Measurements from ENCODE around the gene OR2AJ1.
"Not testable (repeated sequence)": the region's sequence is repeated elsewhere in the genome, so short reads cannot be mapped to it uniquely, and the experiment has no call there.

Gene OR2AJ1

DNA sequence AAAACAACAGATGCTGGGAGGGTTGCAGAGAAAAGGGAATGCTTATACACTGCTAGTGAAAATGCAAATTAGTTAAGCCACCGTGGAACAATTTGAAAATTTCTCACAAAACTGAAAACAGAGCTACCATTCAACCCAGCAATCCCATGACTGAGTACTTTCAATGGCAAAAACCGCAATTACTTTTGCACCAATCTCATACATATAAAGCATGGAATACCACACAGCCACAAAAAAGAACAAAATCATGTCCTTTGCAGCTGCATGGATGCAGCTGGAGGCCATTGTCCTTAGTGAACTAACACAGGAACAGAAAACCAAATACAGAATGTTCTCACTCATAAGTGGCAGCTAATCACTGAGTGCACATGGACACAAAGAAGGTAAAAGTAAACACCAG lies 10.9 kb upstream of the OR2AJ1 start:
- H3K4me1 ChIP-seq (ENCODE audit: control insufficient read depth in 2 of 2, insufficient read depth in 2 of 2, low read length in 2 of 2): no peaks in the 10 kb centered on the region

GRCh38 chr1:247914941-247915662 lies 9.6 kb upstream of the OR2AJ1 start:
- Histone ChIP-seq H3K9ac (ENCODE audit: low read depth in 1 of 2, low read length in 2 of 2) (no peak overlapping the region), H3K36me3 (ENCODE audit: control insufficient read depth in 2 of 2, insufficient read depth in 2 of 2, low read length in 2 of 2) (no peaks in the 10 kb centered on the region), H3K9me3 (ENCODE audit: control insufficient read depth in 2 of 2, low read length in 2 of 2) (peaks cover 0 to 2% of the 10 kb centered on the region in 2 donors), H3K4me1 (ENCODE audit: control insufficient read depth in 2 of 2, insufficient read depth in 2 of 2, low read length in 2 of 2) (no peaks in the 10 kb centered on the region), H3K27ac (ENCODE audit: low read depth in 2 of 2, low read length in 2 of 2) (no peak overlapping the region), H3K27me3 (ENCODE audit: control insufficient read depth in 2 of 2, insufficient read depth in 2 of 2, low read length in 2 of 2) (no peaks in the 10 kb centered on the region), H3K4me3 (ENCODE audit: low read length in 2 of 2) (no peak overlapping the region)

More for the DNA sequence above, 10.9 kb upstream of the OR2AJ1 start:
- Histone ChIP-seq H3K9me3 (ENCODE audit: control insufficient read depth in 2 of 2, low read length in 2 of 2) (peaks cover 0 to 2% of the 10 kb centered on the region in 2 donors), H3K9ac (ENCODE audit: low read depth in 1 of 2, low read length in 2 of 2) (no peak overlapping the region), H3K4me3 (ENCODE audit: low read length in 2 of 2) (no peak overlapping the region), H3K36me3 (ENCODE audit: control insufficient read depth in 2 of 2, insufficient read depth in 2 of 2, low read length in 2 of 2) (no peaks in the 10 kb centered on the region), H3K27me3 (ENCODE audit: control insufficient read depth in 2 of 2, insufficient read depth in 2 of 2, low read length in 2 of 2) (no peaks in the 10 kb centered on the region), H3K27ac (ENCODE audit: low read depth in 2 of 2, low read length in 2 of 2) (no peak overlapping the region)

DNA sequence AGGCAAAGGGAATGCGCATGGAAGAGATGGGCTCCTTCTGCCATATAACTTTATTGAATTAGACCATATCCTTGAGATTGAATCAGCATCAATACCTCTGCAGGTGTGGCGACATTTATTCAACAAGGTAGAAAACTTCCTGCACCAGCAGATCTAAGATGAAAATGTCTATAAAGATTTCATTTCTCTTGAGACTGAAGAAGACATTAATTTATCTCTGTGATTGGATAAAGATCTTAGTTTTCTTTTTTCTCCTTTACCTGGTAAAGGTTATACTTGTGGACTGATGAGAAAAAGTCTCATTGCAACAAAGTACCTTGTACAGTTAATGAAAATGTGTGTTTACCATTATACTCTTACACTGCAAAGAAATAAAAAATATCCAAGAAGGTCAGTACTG lies 4.7 kb upstream of the OR2AJ1 start, which contains the start of gene OR2T8:
Gene OR2T8 (plus strand): TSS at position 301 of the 400 bp plus-strand sequence. CDS start 766 bp downstream, outside the sequence.
- no peaks in the 10 kb centered on the region for H3K27me3 ChIP-seq (ENCODE audit: control insufficient read depth in 2 of 2, insufficient read depth in 2 of 2, low read length in 2 of 2)
- H3K9me3 ChIP-seq (ENCODE audit: control insufficient read depth in 2 of 2, low read length in 2 of 2): no peaks in the 10 kb centered on the region
- H3K4me3 ChIP-seq (ENCODE audit: low read length in 2 of 2): no peak within 1 kb of the TSS
- H3K36me3 ChIP-seq (ENCODE audit: control insufficient read depth in 2 of 2, insufficient read depth in 2 of 2, low read length in 2 of 2): no peaks in the 10 kb centered on the region
- H3K4me1 ChIP-seq (ENCODE audit: control insufficient read depth in 2 of 2, insufficient read depth in 2 of 2, low read length in 2 of 2): no peaks in the 10 kb centered on the region
- H3K9ac ChIP-seq (ENCODE audit: low read depth in 1 of 2, low read length in 2 of 2): no peak within 1 kb of the TSS
- no peak within 1 kb of the TSS for H3K27ac ChIP-seq (ENCODE audit: low read depth in 2 of 2, low read length in 2 of 2)

- no peak overlapping the region for H3K27ac ChIP-seq (ENCODE audit: low read depth in 2 of 2, low read length in 2 of 2)
- H3K9me3 ChIP-seq (ENCODE audit: control insufficient read depth in 2 of 2, low read length in 2 of 2): no peaks in the 10 kb centered on the region
- no peaks in the 10 kb centered on the region for H3K36me3 ChIP-seq (ENCODE audit: control insufficient read depth in 2 of 2, insufficient read depth in 2 of 2, low read length in 2 of 2)
- no peak overlapping the region for H3K4me3 ChIP-seq (ENCODE audit: low read length in 2 of 2)
- no peaks in the 10 kb centered on the region for H3K27me3 ChIP-seq (ENCODE audit: control insufficient read depth in 2 of 2, insufficient read depth in 2 of 2, low read length in 2 of 2)
- H3K9ac ChIP-seq (ENCODE audit: low read depth in 1 of 2, low read length in 2 of 2): no peak overlapping the region
- H3K4me1 ChIP-seq (ENCODE audit: control insufficient read depth in 2 of 2, insufficient read depth in 2 of 2, low read length in 2 of 2): no peaks in the 10 kb centered on the region
Measured at GRCh38 chr1:247923941-247924340, 748 bp upstream of the OR2AJ1 start.

DNA sequence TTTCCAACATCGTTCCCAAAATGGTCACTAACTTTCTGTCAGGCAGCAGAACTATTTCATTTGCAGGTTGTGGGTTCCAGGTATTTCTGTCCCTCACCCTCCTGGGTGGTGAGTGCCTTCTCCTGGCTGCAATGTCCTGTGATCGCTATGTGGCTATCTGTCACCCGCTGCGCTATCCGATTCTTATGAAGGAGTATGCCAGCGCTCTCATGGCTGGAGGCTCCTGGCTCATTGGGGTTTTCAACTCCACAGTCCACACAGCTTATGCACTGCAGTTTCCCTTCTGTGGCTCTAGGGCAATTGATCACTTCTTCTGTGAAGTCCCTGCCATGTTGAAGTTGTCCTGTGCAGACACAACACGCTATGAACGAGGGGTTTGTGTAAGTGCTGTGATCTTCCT lies 9.3 kb downstream of the OR2AJ1 start:
- Histone ChIP-seq H3K27ac (ENCODE audit: low read depth in 2 of 2, low read length in 2 of 2) (no peak overlapping the region), H3K4me1 (ENCODE audit: control insufficient read depth in 2 of 2, insufficient read depth in 2 of 2, low read length in 2 of 2) (no peaks in the 10 kb centered on the region), H3K27me3 (ENCODE audit: control insufficient read depth in 2 of 2, insufficient read depth in 2 of 2, low read length in 2 of 2) (no peaks in the 10 kb centered on the region), H3K4me3 (ENCODE audit: low read length in 2 of 2) (no peak overlapping the region), H3K9ac (ENCODE audit: low read depth in 1 of 2, low read length in 2 of 2) (no peak overlapping the region), H3K36me3 (ENCODE audit: control insufficient read depth in 2 of 2, insufficient read depth in 2 of 2, low read length in 2 of 2) (no peaks in the 10 kb centered on the region), H3K9me3 (ENCODE audit: control insufficient read depth in 2 of 2, low read length in 2 of 2) (peaks cover 3% of the 10 kb centered on the region in 2 donors)

DNA sequence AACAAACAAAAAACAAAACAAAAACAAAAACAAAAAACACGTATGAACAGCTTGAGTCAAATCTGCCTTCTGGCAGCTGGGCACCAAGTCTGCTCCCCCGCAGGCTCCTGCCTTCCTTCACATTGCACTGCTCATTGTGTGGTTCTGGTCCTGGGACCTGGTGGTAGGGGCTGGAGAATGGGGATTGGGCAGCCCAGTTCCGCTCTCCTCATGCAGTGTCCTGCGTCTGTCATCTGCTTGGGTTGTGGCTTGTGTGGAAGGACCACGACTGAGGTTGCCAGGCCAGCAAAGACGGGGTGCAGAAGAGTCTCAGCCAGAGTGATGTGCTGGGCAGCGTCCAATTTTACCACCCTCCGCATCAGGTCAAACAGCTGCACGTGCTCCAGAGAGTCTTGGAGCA lies 11.1 kb downstream of the OR2AJ1 start:
- H3K4me1 ChIP-seq (ENCODE audit: control insufficient read depth in 2 of 2, insufficient read depth in 2 of 2, low read length in 2 of 2): no peaks in the 10 kb centered on the region
- peaks cover 3% of the 10 kb centered on the region in 2 donors for H3K9me3 ChIP-seq (ENCODE audit: control insufficient read depth in 2 of 2, low read length in 2 of 2)
- H3K9ac ChIP-seq (ENCODE audit: low read depth in 1 of 2, low read length in 2 of 2): no peak overlapping the region
- no peaks in the 10 kb centered on the region for H3K27me3 ChIP-seq (ENCODE audit: control insufficient read depth in 2 of 2, insufficient read depth in 2 of 2, low read length in 2 of 2)
- no peaks in the 10 kb centered on the region for H3K36me3 ChIP-seq (ENCODE audit: control insufficient read depth in 2 of 2, insufficient read depth in 2 of 2, low read length in 2 of 2)
- H3K4me3 ChIP-seq (ENCODE audit: low read length in 2 of 2): no peak overlapping the region
- H3K27ac ChIP-seq (ENCODE audit: low read depth in 2 of 2, low read length in 2 of 2): no peak overlapping the region

DNA sequence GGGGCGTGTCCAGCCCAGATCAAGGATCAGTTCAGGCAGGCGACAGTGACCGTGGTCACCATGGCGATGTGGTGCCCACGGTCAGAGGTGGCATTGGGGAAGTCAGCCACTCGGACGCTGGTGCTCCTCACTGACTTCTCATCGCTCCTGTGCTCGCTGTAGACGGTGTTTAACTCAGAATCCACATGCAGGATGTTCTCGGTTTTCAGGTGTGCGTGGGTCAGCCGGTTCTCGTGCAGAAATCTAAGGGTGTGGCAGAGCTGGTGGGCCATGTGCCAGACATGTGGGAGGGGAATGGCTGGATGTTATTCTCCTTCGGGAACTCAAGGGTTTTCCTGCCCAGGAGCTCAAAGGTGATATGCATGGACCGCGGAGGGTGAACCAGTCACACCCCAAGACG lies 11.7 kb downstream of the OR2AJ1 start:
- H3K4me3 ChIP-seq (ENCODE audit: low read length in 2 of 2): no peak overlapping the region
- no peaks in the 10 kb centered on the region for H3K27me3 ChIP-seq (ENCODE audit: control insufficient read depth in 2 of 2, insufficient read depth in 2 of 2, low read length in 2 of 2)
- no peak overlapping the region for H3K9ac ChIP-seq (ENCODE audit: low read depth in 1 of 2, low read length in 2 of 2)
- H3K27ac ChIP-seq (ENCODE audit: low read depth in 2 of 2, low read length in 2 of 2): no peak overlapping the region
- no peaks in the 10 kb centered on the region for H3K36me3 ChIP-seq (ENCODE audit: control insufficient read depth in 2 of 2, insufficient read depth in 2 of 2, low read length in 2 of 2)
- H3K9me3 ChIP-seq (ENCODE audit: control insufficient read depth in 2 of 2, low read length in 2 of 2): peaks cover 3% of the 10 kb centered on the region in 2 donors
- H3K4me1 ChIP-seq (ENCODE audit: control insufficient read depth in 2 of 2, insufficient read depth in 2 of 2, low read length in 2 of 2): no peaks in the 10 kb centered on the region

GRCh38 chr1:247936965-247937734 lies 12.5 kb downstream of the OR2AJ1 start:
- H3K4me3 ChIP-seq (ENCODE audit: low read length in 2 of 2); H3K9ac ChIP-seq (ENCODE audit: low read depth in 1 of 2, low read length in 2 of 2); H3K27ac ChIP-seq (ENCODE audit: low read depth in 2 of 2, low read length in 2 of 2): not testable (repeated sequence)

DNA sequence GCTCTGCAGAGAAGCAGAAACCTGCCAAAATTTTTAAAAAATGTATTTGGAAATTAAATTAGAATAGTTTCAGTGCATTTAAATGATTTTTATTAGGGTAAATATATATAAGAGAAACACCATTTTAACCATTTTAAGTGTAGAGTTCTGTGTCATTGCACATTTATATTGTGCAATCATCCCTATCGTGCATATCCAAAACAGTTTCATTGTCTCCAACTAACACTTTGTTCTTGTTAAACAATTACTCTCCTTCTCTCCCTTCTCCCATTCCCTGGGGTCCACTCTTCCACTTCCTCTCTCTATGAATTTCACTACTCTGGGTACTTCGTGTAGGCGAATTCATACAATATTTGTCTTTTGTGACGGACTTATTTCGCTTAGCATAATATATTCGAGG lies 17.9 kb downstream of the OR2AJ1 start:
- Histone ChIP-seq H3K27me3 (ENCODE audit: control insufficient read depth in 2 of 2, insufficient read depth in 2 of 2, low read length in 2 of 2) (no peaks in the 10 kb centered on the region), H3K9me3 (ENCODE audit: control insufficient read depth in 2 of 2, low read length in 2 of 2) (no peaks in the 10 kb centered on the region), H3K4me3 (ENCODE audit: low read length in 2 of 2) (no peak overlapping the region), H3K27ac (ENCODE audit: low read depth in 2 of 2, low read length in 2 of 2) (no peak overlapping the region), H3K9ac (ENCODE audit: low read depth in 1 of 2, low read length in 2 of 2) (no peak overlapping the region), H3K4me1 (ENCODE audit: control insufficient read depth in 2 of 2, insufficient read depth in 2 of 2, low read length in 2 of 2) (no peaks in the 10 kb centered on the region), H3K36me3 (ENCODE audit: control insufficient read depth in 2 of 2, insufficient read depth in 2 of 2, low read length in 2 of 2) (no peaks in the 10 kb centered on the region)

More at GRCh38 chr1:247936965-247937734, 12.5 kb downstream of the OR2AJ1 start:
- not testable (repeated sequence) for H3K27me3 ChIP-seq (ENCODE audit: control insufficient read depth in 2 of 2, insufficient read depth in 2 of 2, low read length in 2 of 2); H3K4me1 ChIP-seq (ENCODE audit: control insufficient read depth in 2 of 2, insufficient read depth in 2 of 2, low read length in 2 of 2); H3K9me3 ChIP-seq (ENCODE audit: control insufficient read depth in 2 of 2, low read length in 2 of 2); H3K36me3 ChIP-seq (ENCODE audit: control insufficient read depth in 2 of 2, insufficient read depth in 2 of 2, low read length in 2 of 2)

DNA sequence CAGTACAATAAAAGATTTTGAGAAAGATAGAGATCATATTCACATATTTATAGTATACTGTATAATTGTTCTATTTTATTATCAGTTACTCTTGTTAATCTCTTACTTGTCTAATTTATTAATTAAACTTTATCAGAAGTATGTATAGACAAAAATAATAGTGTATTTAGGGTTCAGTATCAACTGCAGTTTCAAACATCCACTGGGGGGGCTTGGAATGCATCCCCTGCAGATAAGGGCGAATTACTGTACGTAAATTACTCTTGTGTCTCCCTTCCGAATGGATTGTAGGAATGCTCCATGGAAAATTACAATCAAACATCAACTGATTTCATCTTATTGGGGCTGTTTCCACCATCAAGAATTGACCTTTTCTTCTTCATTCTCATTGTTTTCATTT lies 23.9 kb downstream of the OR2AJ1 start, which contains the start of gene OR2L8:
Gene OR2L8 (plus strand): TSS at position 301 of the 400 bp plus-strand sequence. CDS start 0 bp downstream, at position 301.
- peaks cover 0 to 2% of the 10 kb centered on the region in 2 donors for H3K9me3 ChIP-seq (ENCODE audit: control insufficient read depth in 2 of 2, low read length in 2 of 2)

More for the DNA sequence above, 23.9 kb downstream of the OR2AJ1 start, which contains the start of gene OR2L8:
- Histone ChIP-seq H3K27me3 (ENCODE audit: control insufficient read depth in 2 of 2, insufficient read depth in 2 of 2, low read length in 2 of 2) (no peaks in the 10 kb centered on the region), H3K36me3 (ENCODE audit: control insufficient read depth in 2 of 2, insufficient read depth in 2 of 2, low read length in 2 of 2) (no peaks in the 10 kb centered on the region), H3K27ac (ENCODE audit: low read depth in 2 of 2, low read length in 2 of 2) (no peak within 1 kb of the TSS), H3K4me1 (ENCODE audit: control insufficient read depth in 2 of 2, insufficient read depth in 2 of 2, low read length in 2 of 2) (no peaks in the 10 kb centered on the region), H3K4me3 (ENCODE audit: low read length in 2 of 2) (no peak within 1 kb of the TSS), H3K9ac (ENCODE audit: low read depth in 1 of 2, low read length in 2 of 2) (no peak within 1 kb of the TSS)
